Neural cell (in vitro differentiated cells): ENCODE data around the gene STAT3. TPM values are rescaled to one million over a fixed set of nuclear protein-coding genes. Genes with fewer than 3 reads are reported as not detected.

Source experiments
- H2AFZ ChIP-seq: fragments of 200-600, 300-800 bp; sonication (generic), shearing (Covaris generic); 2 replicates; pipeline ENCODE4 v1.6.0; 2014; ENCODE audit warnings: low read depth, mild to moderate bottlenecking, antibody characterized with exemption, low read length, moderate library complexity
- H3F3A ChIP-seq: fragments of 200-600 bp; shearing (Covaris generic); 2 replicates; pipeline ENCODE4 v1.6.1; 2016; ENCODE audit warnings: mild to moderate bottlenecking, moderate library complexity, mixed read lengths, antibody characterized with exemption, low read length; ENCODE audit not compliant: insufficient read depth, poor library complexity, severe bottlenecking
- H3K27ac ChIP-seq: fragments of 200-600, 300-800 bp; sonication (generic), shearing (Covaris generic); 2 replicates; pipeline ENCODE4 v1.5.1; 2014; ENCODE audit warnings: mild to moderate bottlenecking, low read length, moderate library complexity
- H3K27me3 ChIP-seq: fragments of 300-800, 200-600 bp; sonication (generic), shearing (Covaris generic); 2 replicates; pipeline ENCODE4 v1.6.0; 2014; ENCODE audit warnings: mild to moderate bottlenecking, low read depth, low read length, moderate library complexity; ENCODE audit not compliant: insufficient read depth
- H3K36me3 ChIP-seq: fragments of 300-800, 200-600 bp; sonication (generic), shearing (Covaris generic); 2 replicates; pipeline ENCODE4 v1.5.1; 2014; ENCODE audit warnings: mild to moderate bottlenecking, antibody characterized with exemption, low read length, moderate library complexity; ENCODE audit not compliant: insufficient read depth
- H3K4me2 ChIP-seq: fragments of 300-800, 200-600 bp; sonication (generic), shearing (Covaris generic); 2 replicates; pipeline ENCODE4 v1.6.0; 2014; ENCODE audit warnings: mild to moderate bottlenecking, low read length
- H3K4me3 ChIP-seq: fragments of 300-800, 200-600 bp; sonication (generic), shearing (Covaris generic); 2 replicates; pipeline ENCODE4 v1.5.1; 2014; ENCODE audit warnings: mild to moderate bottlenecking, low read length, moderate library complexity
- H3K79me2 ChIP-seq: fragments of 200-600 bp; shearing (Covaris generic); replicated peaks from 2 replicates; pipeline ENCODE4 v1.6.0; 2014; ENCODE audit warnings: mild to moderate bottlenecking, low read length, moderate library complexity; ENCODE audit not compliant: insufficient read depth
- H3K9ac ChIP-seq: fragments of 300-800, 200-600 bp; sonication (generic), shearing (Covaris generic); 2 replicates; pipeline ENCODE4 v1.6.1; 2016; ENCODE audit warnings: mild to moderate bottlenecking, low read length, mixed read lengths
- H3K9me2 ChIP-seq: fragments of 200-600 bp; shearing (Covaris generic); 2 replicates; pipeline ENCODE4 v1.6.1; 2016; ENCODE audit warnings: mild to moderate bottlenecking, low read length, mixed read lengths; ENCODE audit not compliant: insufficient read depth
- H3K9me3 ChIP-seq: fragments of 200-600, 300-800 bp; sonication (generic), shearing (Covaris generic); 2 replicates; pipeline ENCODE4 v1.6.1; 2016; ENCODE audit warnings: mild to moderate bottlenecking, mixed run types, low read length, moderate library complexity, mixed read lengths
- H4K20me1 ChIP-seq: fragments of 200-600 bp; shearing (Covaris generic); 2 replicates; pipeline ENCODE4 v1.6.1; 2016; ENCODE audit warnings: mild to moderate bottlenecking, mixed run types; ENCODE audit not compliant: insufficient read depth
- EP300 ChIP-seq: fragments of 450-650 bp; conservative IDR thresholded peaks from 2 replicates; pipeline ENCODE4 v1.6.1; 2014; ENCODE audit warnings: antibody characterized with exemption, mild to moderate bottlenecking, moderate library complexity; ENCODE audit not compliant: poor library complexity, severe bottlenecking
- EZH2 ChIP-seq: fragments of 200-600, 300-800 bp; shearing (Covaris generic), sonication (generic); IDR thresholded peaks from 2 replicates; pipeline ENCODE4 v1.6.1; 2014; ENCODE audit warnings: antibody characterized with exemption, low read length, borderline replicate concordance, mild to moderate bottlenecking; ENCODE audit not compliant: insufficient read depth, poor library complexity, severe bottlenecking
- MXI1 ChIP-seq: fragments of 450-650 bp; conservative IDR thresholded peaks from 2 replicates; pipeline ENCODE4 v1.6.1; 2014; ENCODE audit warnings: antibody characterized with exemption, mild to moderate bottlenecking; ENCODE audit not compliant: poor library complexity, severe bottlenecking
- POLR2AphosphoS5 ChIP-seq: IDR thresholded peaks from 2 replicates; pipeline ENCODE4 v1.6.1; 2012
- RAD21 ChIP-seq: fragments of 450-650 bp; conservative IDR thresholded peaks from 2 replicates; pipeline ENCODE4 v1.6.1; 2014; ENCODE audit warnings: antibody characterized with exemption, mild to moderate bottlenecking, moderate library complexity
- SMC3 ChIP-seq: fragments of 450-650 bp; conservative IDR thresholded peaks from 2 replicates; pipeline ENCODE4 v1.6.1; 2014; ENCODE audit warnings: antibody characterized with exemption, mild to moderate bottlenecking, moderate library complexity; ENCODE audit not compliant: poor library complexity
- TAF1 ChIP-seq: IDR thresholded peaks from 2 replicates; pipeline ENCODE4 v1.6.1; 2012; ENCODE audit warnings: low read depth
- polyA plus RNA-seq: library from polyadenylated mRNA; depleted of rRNA; stranded (reverse); fragments of >200 nt; gene quantifications from 2 replicates; pipeline ENCODE4 v1.2.3, GENCODE V29; 2014
- TF ChIP-seq, protein P1 (sequence below): fragments of 450-650 bp; IDR thresholded peaks from 2 replicates; pipeline ENCODE4 v1.5.1; 2014; ENCODE audit warnings: antibody characterized with exemption, mild to moderate bottlenecking, moderate library complexity; ENCODE audit not compliant: poor library complexity, severe bottlenecking
- TF ChIP-seq, protein P2 (sequence below): IDR thresholded peaks from 2 replicates; pipeline ENCODE4 v1.6.1; 2012; ENCODE audit warnings: borderline replicate concordance

Gene STAT3
- polyA plus RNA-seq, 1 donor from 2014 or later = 24.2 TPM

DNA sequence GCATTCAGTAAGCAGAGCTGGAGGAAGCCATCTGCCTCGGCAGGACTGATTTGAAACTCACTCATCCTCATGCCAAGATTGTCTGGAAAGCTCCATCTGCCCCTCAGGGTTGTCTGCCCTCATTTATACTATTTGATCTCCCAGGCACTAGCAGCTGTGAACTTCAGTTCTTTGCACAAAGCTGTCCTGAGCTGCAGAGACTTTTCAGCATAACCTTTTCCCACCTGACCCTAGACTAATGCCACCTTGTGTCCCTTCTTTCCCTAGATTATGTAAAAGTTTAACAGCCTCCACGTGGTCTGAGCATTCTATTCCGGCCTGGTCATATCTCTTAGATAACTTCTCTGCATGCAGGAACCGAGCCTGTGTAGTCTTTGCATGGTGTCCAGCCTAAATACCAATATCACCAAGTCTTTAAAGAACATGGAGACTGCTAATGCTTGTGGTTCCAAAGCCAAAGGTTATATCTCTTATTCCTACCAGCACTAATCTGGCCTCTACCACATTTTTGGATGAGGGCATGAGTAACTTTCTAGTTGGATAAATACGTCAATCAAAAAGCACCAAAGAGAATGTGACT is 70.9 kb downstream of the STAT3 start:
- Histone ChIP-seq H3K79me2 (no peaks in the 10 kb centered on the region), H3K9ac (no peak overlapping the region), H2AFZ (no peak overlapping the region), H3K27ac (no peak overlapping the region), H3F3A (no peaks in the 10 kb centered on the region), H4K20me1 (no peaks in the 10 kb centered on the region), H3K4me2 (no peak overlapping the region), H3K9me3 (no peaks in the 10 kb centered on the region), H3K27me3 (no peaks in the 10 kb centered on the region), H3K36me3 (no peaks in the 10 kb centered on the region), H3K4me3 (no peak overlapping the region), H3K9me2 (no peaks in the 10 kb centered on the region)
- no peak for TF ChIP-seq POLR2AphosphoS5
- no peak for TF ChIP-seq MXI1
- no peak for TF ChIP-seq EZH2
- TF ChIP-seq RAD21 = no peak
- TF ChIP-seq TAF1 = no peak
- no peak for TF ChIP-seq EP300
- TF ChIP-seq, protein P1, sequence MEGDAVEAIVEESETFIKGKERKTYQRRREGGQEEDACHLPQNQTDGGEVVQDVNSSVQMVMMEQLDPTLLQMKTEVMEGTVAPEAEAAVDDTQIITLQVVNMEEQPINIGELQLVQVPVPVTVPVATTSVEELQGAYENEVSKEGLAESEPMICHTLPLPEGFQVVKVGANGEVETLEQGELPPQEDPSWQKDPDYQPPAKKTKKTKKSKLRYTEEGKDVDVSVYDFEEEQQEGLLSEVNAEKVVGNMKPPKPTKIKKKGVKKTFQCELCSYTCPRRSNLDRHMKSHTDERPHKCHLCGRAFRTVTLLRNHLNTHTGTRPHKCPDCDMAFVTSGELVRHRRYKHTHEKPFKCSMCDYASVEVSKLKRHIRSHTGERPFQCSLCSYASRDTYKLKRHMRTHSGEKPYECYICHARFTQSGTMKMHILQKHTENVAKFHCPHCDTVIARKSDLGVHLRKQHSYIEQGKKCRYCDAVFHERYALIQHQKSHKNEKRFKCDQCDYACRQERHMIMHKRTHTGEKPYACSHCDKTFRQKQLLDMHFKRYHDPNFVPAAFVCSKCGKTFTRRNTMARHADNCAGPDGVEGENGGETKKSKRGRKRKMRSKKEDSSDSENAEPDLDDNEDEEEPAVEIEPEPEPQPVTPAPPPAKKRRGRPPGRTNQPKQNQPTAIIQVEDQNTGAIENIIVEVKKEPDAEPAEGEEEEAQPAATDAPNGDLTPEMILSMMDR = no peak
- TF ChIP-seq, protein P2, sequence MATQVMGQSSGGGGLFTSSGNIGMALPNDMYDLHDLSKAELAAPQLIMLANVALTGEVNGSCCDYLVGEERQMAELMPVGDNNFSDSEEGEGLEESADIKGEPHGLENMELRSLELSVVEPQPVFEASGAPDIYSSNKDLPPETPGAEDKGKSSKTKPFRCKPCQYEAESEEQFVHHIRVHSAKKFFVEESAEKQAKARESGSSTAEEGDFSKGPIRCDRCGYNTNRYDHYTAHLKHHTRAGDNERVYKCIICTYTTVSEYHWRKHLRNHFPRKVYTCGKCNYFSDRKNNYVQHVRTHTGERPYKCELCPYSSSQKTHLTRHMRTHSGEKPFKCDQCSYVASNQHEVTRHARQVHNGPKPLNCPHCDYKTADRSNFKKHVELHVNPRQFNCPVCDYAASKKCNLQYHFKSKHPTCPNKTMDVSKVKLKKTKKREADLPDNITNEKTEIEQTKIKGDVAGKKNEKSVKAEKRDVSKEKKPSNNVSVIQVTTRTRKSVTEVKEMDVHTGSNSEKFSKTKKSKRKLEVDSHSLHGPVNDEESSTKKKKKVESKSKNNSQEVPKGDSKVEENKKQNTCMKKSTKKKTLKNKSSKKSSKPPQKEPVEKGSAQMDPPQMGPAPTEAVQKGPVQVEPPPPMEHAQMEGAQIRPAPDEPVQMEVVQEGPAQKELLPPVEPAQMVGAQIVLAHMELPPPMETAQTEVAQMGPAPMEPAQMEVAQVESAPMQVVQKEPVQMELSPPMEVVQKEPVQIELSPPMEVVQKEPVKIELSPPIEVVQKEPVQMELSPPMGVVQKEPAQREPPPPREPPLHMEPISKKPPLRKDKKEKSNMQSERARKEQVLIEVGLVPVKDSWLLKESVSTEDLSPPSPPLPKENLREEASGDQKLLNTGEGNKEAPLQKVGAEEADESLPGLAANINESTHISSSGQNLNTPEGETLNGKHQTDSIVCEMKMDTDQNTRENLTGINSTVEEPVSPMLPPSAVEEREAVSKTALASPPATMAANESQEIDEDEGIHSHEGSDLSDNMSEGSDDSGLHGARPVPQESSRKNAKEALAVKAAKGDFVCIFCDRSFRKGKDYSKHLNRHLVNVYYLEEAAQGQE = no peak
- no peak for TF ChIP-seq SMC3

GRCh38 chr17:42316755-42317154 is 71.5 kb downstream of the STAT3 start:
- Histone ChIP-seq H4K20me1 (no peaks in the 10 kb centered on the region), H2AFZ (no peak overlapping the region), H3K9me2 (no peaks in the 10 kb centered on the region), H3K27me3 (no peaks in the 10 kb centered on the region), H3K9ac (no peak overlapping the region), H3K27ac (no peak overlapping the region), H3F3A (no peaks in the 10 kb centered on the region), H3K4me2 (no peak overlapping the region), H3K79me2 (no peaks in the 10 kb centered on the region), H3K36me3 (no peaks in the 10 kb centered on the region), H3K4me3 (no peak overlapping the region), H3K9me3 (no peaks in the 10 kb centered on the region)
- TF ChIP-seq, protein P1 = no peak
- TF ChIP-seq, protein P2 = no peak
- TF ChIP-seq MXI1 = no peak
- no peak for TF ChIP-seq TAF1
- no peak for TF ChIP-seq EP300
- TF ChIP-seq RAD21 = no peak
